A673 (cell line): ENCODE results near the gene CAPN13.

Experiments used
- EZH2 ChIP-seq: fragments of 200-600 bp; sonication (generic); IDR thresholded peaks from 2 replicates; pipeline ENCODE4 v1.6.1; 2017; ENCODE audit warnings: borderline replicate concordance, low read depth, mild to moderate bottlenecking, mixed read lengths, antibody characterized with exemption, low read length; ENCODE audit not compliant: poor library complexity, severe bottlenecking
- TF ChIP-seq, protein P1 (sequence below): fragments of 300-800, 200-600 bp; sonication (generic); conservative IDR thresholded peaks from 2 replicates; pipeline ENCODE4 v1.5.1; 2017; ENCODE audit warnings: low read depth, mild to moderate bottlenecking, antibody characterized with exemption, low read length, moderate library complexity, mixed read lengths

DNA sequence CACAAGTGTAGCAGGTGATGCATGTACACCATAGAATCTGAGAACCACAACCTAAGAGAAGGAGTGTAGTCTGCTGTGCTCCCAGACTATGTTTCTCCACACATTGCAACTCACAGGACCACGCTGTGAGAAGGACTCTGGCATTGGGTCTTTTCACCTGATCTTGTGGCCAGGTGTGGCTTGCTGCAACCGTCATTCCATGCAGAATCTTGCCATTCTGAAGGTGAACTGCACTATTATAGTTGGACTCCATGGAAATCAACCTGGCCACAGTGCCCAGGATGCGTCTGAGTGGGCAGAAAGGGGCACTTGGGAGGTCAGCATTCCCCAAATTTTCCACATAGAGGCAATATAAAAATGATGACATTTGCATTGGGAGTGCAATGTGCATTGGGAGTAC lies 122.2 kb downstream of the CAPN13 start:
- TF ChIP-seq, protein P1, sequence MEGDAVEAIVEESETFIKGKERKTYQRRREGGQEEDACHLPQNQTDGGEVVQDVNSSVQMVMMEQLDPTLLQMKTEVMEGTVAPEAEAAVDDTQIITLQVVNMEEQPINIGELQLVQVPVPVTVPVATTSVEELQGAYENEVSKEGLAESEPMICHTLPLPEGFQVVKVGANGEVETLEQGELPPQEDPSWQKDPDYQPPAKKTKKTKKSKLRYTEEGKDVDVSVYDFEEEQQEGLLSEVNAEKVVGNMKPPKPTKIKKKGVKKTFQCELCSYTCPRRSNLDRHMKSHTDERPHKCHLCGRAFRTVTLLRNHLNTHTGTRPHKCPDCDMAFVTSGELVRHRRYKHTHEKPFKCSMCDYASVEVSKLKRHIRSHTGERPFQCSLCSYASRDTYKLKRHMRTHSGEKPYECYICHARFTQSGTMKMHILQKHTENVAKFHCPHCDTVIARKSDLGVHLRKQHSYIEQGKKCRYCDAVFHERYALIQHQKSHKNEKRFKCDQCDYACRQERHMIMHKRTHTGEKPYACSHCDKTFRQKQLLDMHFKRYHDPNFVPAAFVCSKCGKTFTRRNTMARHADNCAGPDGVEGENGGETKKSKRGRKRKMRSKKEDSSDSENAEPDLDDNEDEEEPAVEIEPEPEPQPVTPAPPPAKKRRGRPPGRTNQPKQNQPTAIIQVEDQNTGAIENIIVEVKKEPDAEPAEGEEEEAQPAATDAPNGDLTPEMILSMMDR: no peak
- TF ChIP-seq EZH2: no peak
